Transverse colon (tissue), 4 donors: ENCODE data around the gene VWCE.

ENCODE experiments used
- CTCF ChIP-seq, 5 experiments: fragments of 200-600 bp in 3 of 5; fragments of 450-650 bp in 2 of 5; sonication (generic) in 3 of 5; IDR thresholded peaks; 1 replicate in 2 of 5; 2 replicates in 3 of 5; pipeline ENCODE4 v1.5.1; 2016 to 2017; ENCODE audit warnings: antibody characterized with exemption in 5 of 5, inconsistent platforms in 3 of 5, mild to moderate bottlenecking in 2 of 5, moderate library complexity in 1 of 5
- EP300 ChIP-seq: sonication (generic); formaldehyde crosslinking; IDR thresholded peaks from one replicate; pipeline ENCODE4 v1.6.1; 2017; ENCODE audit warnings: antibody characterized with exemption, low read depth
- POLR2A ChIP-seq: fragments of 450-650 bp; IDR thresholded peaks from one replicate; pipeline ENCODE4 v1.6.1; 2016; ENCODE audit warnings: antibody characterized with exemption, mild to moderate bottlenecking, moderate library complexity
- POLR2AphosphoS5 ChIP-seq, 3 donors: sonication (generic); formaldehyde crosslinking; IDR thresholded peaks; one replicate each; pipeline ENCODE4 v1.6.1; 2016; ENCODE audit warnings: antibody characterized with exemption in 3 of 3

GRCh38 chr11:61297746-61298145 lies 2.6 kb upstream of the VWCE start:
- TF ChIP-seq CTCF (IDR thresholded peaks at IDR 0.05) = no peak
- TF ChIP-seq POLR2AphosphoS5 (IDR thresholded peaks at IDR 0.05) = no peak
- TF ChIP-seq POLR2A = no peak
- no peak for TF ChIP-seq EP300
